ENCODE results near the gene KIF9. TPM values are rescaled to one million over a fixed set of nuclear protein-coding genes. Genes with fewer than 3 reads are reported as not detected.

Gene KIF9
- total and polyA plus RNA-seq, 5 experiments from 2014 or later, result 2.5 to 10.2 (median 3.7) TPM

DNA sequence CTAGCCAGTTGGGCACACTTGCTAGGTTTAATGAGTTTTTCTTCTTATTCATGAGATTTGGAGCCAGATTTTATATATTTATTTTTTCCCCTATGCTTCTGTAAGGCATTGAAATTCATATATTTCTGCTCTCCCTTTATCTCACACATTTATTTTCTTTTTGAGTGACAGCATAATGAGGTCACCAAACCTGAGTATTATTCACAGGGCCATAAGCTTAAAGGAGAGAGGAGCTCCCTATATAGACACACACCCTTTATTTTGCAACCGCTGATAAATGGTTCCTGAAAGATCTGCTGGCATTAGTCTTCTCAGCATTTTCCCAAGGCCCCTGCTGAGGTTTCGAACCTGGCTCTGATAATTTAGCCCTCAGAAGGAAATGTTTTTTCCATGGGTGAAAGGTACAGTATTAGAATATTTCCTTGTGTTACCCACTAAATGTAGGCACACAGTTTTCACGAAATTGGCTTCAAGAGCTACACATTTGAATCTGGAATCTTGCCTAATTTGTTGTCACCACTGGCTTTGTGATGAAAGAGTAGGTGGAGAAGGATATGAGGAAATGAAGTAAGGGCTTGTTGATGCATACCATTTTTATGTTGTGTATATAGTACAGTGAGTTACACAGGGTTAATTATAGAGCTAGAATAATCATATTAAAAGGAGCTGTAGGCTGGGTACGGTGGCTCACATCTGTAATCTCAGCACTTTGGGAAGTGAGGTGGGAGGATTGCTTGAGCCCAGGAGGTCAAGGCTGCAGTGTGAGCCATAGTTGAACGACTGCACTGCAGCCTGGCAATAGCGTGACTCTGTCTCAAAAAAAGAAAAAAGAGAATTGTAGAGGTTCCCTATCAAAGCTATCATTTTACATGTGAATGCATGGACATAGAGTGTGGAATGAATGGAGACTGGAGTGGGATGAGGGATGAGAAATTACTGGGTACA lies 6.6 kb upstream of the KIF9 start:
- H3K4me3 Mint-ChIP-seq, result no peak overlapping the region
- no peak for ATAC-seq
- peaks cover 0 to 44% (median 8%) of the 10 kb centered on the region in 3 donors for H3K36me3 Mint-ChIP-seq
- H3K9me3 Mint-ChIP-seq, result no peaks in the 10 kb centered on the region
- H3K4me1 Mint-ChIP-seq, result peaks cover 18 to 69% (median 55%) of the 10 kb centered on the region in 4 donors
- no peak for DNase-seq
- POLR2A ChIA-PET, result no interaction called here
- no peaks in the 10 kb centered on the region for H3K27me3 Mint-ChIP-seq
- H3K27ac Mint-ChIP-seq, result no peak overlapping the region

DNA sequence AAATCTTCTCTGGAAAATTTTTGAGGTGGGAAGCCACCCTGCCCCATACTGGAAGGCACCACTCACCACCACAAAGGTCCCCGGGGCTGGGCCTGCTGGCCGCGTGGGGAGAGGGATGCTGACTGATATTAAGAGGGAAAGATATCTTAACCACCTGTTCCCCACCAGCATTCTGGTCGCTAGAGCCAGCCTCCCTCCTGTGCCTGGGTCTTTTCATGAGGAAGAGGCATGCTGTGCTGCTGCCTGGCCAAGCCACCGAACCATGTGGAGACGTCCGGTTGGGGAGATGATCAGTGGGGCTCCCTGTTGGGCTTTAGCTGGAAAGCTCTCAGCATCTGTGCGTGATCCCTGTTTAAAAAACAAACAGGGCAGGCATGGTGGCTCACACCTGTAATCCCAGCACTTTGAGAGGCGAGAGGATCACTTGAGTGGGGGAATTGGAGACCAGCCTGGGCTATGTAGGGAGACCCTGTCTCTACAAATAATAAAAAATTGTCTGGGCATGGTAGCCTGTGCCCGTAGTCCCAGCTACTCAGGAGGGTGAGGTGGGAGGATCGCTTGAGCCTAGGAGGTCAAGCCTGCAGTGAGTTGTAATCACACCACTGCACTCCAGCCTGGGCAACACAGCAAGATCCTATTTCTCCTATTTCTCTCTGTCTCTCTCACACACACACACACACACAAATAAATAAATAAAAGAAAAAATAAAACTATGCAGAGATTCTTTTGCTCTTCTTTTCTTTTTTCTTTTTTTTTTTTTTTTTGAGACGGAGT lies 1.2 kb upstream of the KIF9 start:
- no peaks in the 10 kb centered on the region for H3K9me3 Mint-ChIP-seq
- peaks cover 0 to 18% (median 0%) of the 10 kb centered on the region in 3 donors for H3K36me3 Mint-ChIP-seq
- peaks cover 0 to 3% (median 0%) of the 10 kb centered on the region in 5 donors for H3K27me3 Mint-ChIP-seq
- ATAC-seq, result no peak
- POLR2A ChIA-PET, result interaction anchor here (0.7 to 3.5 kb wide), 5 partner anchors 22 to 1318 kb away, joined by 3 to 13 read pairs (median 3); partner anchors contain the start of gene SETD2
- H3K4me3 Mint-ChIP-seq, result peak overlapping the region; percentile 91 to 100 (median 98)
- peak in 1 of 10 donors; percentile 18 for DNase-seq
- H3K4me1 Mint-ChIP-seq, result peaks cover 27 to 61% (median 53%) of the 10 kb centered on the region in 4 donors
- peak overlapping the region; percentile 99 to 100 (median 99) for H3K27ac Mint-ChIP-seq

DNA sequence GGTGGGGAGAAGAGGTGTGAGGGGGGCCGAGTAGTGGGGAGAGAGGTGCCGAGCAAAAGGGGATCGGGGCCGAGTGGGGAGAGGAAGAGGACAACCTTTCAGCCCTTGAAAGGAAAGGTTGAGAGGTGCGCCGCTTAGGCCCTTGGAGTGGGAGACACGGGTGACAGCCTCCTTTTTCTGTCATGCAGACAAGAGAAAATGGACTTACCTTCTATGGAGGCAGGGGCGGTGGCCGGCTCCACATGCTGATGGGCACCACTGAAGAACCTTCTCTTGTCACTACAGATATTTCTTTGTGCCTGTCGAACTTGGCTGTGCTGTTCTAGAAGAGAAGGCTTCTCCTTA lies 566 bp upstream of the KIF9 start:
- DNase-seq (peak in 3 of 10 donors; percentile 10 to 30 (median 27)), ATAC-seq (peak in 1 of 2 donors; percentile 8)
- Mint-ChIP-seq H3K27me3 (peaks cover 0 to 3% (median 0%) of the 10 kb centered on the region in 5 donors), H3K36me3 (peaks cover 0 to 12% (median 0%) of the 10 kb centered on the region in 3 donors), H3K4me3 (peak overlapping the region; percentile 91 to 100 (median 98)), H3K27ac (peak overlapping the region; percentile 99 to 100 (median 99)), H3K4me1 (peaks cover 26 to 56% (median 51%) of the 10 kb centered on the region in 4 donors), H3K9me3 (no peaks in the 10 kb centered on the region)
- POLR2A ChIA-PET, result interaction anchor here (0.7 to 3.5 kb wide), 4 partner anchors 8 to 1317 kb away, joined by 3 to 13 read pairs (median 4); partner anchors contain the start of gene SETD2

DNA sequence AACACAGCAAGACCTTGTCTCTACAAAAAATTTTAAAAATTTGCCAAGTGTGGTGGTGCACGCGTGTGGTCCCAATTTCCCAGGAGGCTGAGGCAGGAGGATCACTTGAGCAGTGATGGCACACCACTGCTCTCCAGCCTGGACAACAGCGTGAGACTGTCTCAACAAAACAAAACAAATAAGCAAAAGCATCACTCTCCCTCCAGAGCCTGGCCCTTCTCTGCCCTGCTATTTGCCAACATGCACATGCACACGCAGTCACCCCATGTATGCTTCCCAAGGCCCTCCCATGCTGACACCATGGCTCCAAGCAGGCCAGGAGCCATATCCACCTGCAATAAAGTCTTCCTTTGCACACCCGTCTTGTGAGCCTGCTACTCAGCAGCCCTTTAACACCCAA lies 2.1 kb downstream of the KIF9 start:
- H3K4me3 Mint-ChIP-seq, result peak overlapping the region in 3 of 10 donors; percentile 11 to 63 (median 18)
- no peaks in the 10 kb centered on the region for H3K9me3 Mint-ChIP-seq
- POLR2A ChIA-PET, result no interaction called here
- peaks cover 0 to 3% (median 0%) of the 10 kb centered on the region in 5 donors for H3K27me3 Mint-ChIP-seq
- no peaks in the 10 kb centered on the region for H3K36me3 Mint-ChIP-seq
- H3K4me1 Mint-ChIP-seq, result peaks cover 21 to 38% (median 37%) of the 10 kb centered on the region in 4 donors
- ATAC-seq, result no peak
- DNase-seq, result peak in 1 of 10 donors; percentile 11
- H3K27ac Mint-ChIP-seq, result peak overlapping the region in 8 of 10 donors; percentile 25 to 100 (median 84)

DNA sequence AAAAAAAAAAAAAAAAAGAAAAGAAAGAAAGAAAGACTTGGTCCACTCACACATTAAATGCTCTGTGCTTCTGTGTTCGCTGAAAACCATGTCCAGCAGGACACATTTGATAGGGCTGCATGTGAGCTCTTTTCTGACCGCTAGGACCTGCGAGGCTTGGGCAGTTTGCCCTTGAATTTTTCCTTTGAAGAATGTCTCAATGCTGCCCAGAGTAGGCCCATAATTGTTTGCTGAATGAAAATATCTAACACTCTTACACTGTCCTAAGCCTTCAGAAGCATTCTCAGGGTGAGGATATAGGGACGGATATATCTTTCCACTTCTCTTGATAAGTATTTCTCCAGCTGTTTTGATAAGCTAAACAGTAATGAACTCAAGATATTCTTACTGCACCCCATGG lies 6.0 kb downstream of the KIF9 start:
- ATAC-seq (no peak), DNase-seq (no peak)
- no peak overlapping the region for H3K27ac Mint-ChIP-seq
- peaks cover 3 to 6% (median 5%) of the 10 kb centered on the region in 4 donors for H3K4me1 Mint-ChIP-seq
- no peaks in the 10 kb centered on the region for H3K36me3 Mint-ChIP-seq
- no peaks in the 10 kb centered on the region for H3K27me3 Mint-ChIP-seq
- no peaks in the 10 kb centered on the region for H3K9me3 Mint-ChIP-seq
- H3K4me3 Mint-ChIP-seq, result no peak overlapping the region
- POLR2A ChIA-PET, result no interaction called here

DNA sequence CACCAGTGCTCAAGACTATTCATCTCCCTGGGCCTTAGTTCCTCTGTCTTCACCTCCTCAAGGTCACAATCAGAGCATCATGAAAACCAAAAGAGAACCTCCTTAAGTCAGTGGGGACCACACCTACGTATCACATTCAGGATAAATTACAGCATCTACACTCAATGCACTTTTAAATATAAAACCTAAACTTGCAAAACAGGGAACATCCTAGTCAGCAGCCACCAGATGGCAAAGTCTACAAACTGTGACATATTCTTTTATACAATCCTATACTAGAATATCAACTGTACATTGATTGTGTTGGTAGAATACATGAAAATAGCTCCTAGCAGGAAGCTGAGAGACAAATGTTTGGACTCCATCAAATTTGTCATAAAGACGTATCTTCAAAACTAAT lies 7.9 kb downstream of the KIF9 start:
- no peak for ATAC-seq
- Mint-ChIP-seq H3K4me1 (no peaks in the 10 kb centered on the region), H3K9me3 (no peaks in the 10 kb centered on the region), H3K36me3 (no peaks in the 10 kb centered on the region), H3K27ac (no peak overlapping the region), H3K4me3 (no peak overlapping the region), H3K27me3 (no peaks in the 10 kb centered on the region)
- no peak for DNase-seq
- POLR2A ChIA-PET, result no interaction called here

DNA sequence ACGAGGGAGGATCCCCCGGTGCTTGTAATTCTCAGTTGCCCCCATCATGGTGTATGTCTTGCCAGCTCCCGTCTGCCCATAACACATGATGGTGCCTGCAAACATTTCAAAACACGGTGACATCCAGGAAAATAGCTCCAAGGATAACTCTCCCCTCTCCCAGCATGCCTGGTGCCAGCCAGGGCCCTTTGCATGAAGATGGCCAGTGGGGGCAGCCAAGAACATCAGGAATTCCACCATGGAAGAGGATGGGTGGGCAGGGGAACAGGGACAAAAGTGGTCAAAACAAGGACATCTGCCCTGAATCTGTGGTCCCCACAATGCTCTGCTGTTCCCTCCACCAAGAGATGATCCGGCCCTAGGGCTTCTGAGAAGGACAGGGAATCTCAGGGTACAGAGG lies 9.0 kb downstream of the KIF9 start:
- POLR2A ChIA-PET, result no interaction called here
- H3K27me3 Mint-ChIP-seq, result no peaks in the 10 kb centered on the region
- DNase-seq (no peak), ATAC-seq (no peak)
- H3K4me1 Mint-ChIP-seq, result no peaks in the 10 kb centered on the region
- H3K4me3 Mint-ChIP-seq, result no peak overlapping the region
- H3K9me3 Mint-ChIP-seq, result no peaks in the 10 kb centered on the region
- H3K27ac Mint-ChIP-seq, result no peak overlapping the region
- H3K36me3 Mint-ChIP-seq, result no peaks in the 10 kb centered on the region

DNA sequence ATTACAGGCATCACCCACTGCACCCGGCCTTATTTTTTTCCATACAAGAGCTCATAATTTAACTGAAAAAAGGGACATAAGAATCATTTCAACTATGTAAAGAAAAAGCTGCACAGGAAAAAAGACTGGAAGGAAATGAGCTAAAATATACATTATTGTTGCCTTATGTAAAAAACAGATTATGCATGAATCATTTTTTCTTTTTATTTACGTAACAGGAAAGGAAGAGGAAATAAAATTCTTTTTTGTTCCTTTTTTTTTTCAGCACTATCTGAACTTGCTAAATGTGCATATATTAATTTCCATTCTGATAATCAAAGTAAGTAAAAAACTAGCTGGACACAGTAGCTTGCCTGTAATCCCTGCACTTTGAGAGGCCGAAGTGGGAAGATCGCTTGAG lies 12.1 kb downstream of the KIF9 start:
- Mint-ChIP-seq H3K4me1 (peaks cover 3 to 9% (median 6%) of the 10 kb centered on the region in 4 donors), H3K4me3 (no peak overlapping the region), H3K27me3 (no peaks in the 10 kb centered on the region), H3K27ac (no peak overlapping the region), H3K9me3 (no peaks in the 10 kb centered on the region), H3K36me3 (no peaks in the 10 kb centered on the region)
- ATAC-seq (no peak), DNase-seq (no peak)
- POLR2A ChIA-PET, result interaction anchor here (0.7 kb wide), 1 partner anchor 21 kb away, joined by 4 read pairs; no protein-coding TSS in a partner anchor

DNA sequence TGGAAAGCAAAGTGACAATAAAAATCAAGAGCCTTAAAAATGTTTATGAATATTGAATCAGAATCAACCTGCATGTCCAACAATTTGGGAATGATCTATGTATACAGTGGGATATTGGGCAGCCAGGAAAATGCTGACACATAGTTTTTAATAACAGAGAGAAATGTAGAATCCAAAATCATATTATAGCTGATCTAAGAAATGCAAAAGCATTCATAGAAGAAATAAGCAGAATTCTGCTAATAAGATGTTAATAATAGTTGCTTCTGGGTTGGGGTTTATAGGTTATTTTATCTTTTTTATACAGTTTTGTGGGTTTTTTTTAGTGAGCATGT lies 15.1 kb downstream of the KIF9 start:
- no peaks in the 10 kb centered on the region for H3K27me3 Mint-ChIP-seq
- no peak for ATAC-seq
- H3K9me3 Mint-ChIP-seq, result no peaks in the 10 kb centered on the region
- no peaks in the 10 kb centered on the region for H3K36me3 Mint-ChIP-seq
- no peak overlapping the region for H3K27ac Mint-ChIP-seq
- H3K4me1 Mint-ChIP-seq, result peaks cover 3 to 9% (median 6%) of the 10 kb centered on the region in 4 donors
- POLR2A ChIA-PET, result no interaction called here
- H3K4me3 Mint-ChIP-seq, result no peak overlapping the region
- DNase-seq, result no peak

DNA sequence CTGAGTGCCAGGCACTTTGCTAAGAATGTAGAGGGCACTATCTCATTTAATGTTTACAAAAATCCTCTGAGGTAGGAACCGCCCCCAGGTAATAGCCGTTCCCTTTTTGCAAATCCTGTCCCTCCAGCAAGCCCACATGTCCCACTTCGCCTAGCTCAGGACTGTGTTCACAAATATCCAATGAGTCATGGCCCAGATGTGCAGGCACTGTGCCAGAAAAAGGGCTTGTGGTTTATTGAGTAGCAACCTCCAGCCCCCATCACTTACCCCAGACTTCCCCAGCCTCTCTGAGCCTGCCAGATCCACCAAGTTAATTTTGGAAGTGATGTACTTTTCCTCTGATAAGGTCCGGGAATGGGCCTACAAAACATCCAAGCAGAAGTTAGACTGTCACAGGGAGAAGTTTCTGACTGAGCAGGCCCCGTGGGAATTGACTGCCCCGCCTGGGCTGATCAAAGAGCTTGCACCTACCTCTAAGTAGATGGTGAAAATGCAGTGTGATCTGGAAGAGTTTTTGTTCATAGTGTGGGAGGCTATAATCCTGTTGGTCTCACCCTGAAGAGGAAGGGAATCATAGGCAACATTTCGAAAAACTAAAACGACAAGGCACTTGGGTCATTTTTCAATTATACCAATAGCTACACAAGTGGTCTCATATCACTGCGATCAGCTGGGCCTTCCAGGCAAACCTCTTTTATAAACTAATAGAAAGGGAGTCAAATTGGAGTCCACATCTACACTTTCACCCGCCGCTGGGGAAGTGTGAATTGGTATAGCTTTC lies 15.7 kb downstream of the KIF9 start:
- no peaks in the 10 kb centered on the region for H3K36me3 Mint-ChIP-seq
- DNase-seq (peak in 1 of 10 donors; percentile 42), ATAC-seq (peak; percentile 38 to 75)
- peaks cover 3 to 9% (median 6%) of the 10 kb centered on the region in 4 donors for H3K4me1 Mint-ChIP-seq
- POLR2A ChIA-PET, result interaction anchor here (0.6 kb wide), 1 partner anchor 124 kb away, joined by 3 read pairs; no protein-coding TSS in a partner anchor
- H3K27me3 Mint-ChIP-seq, result no peaks in the 10 kb centered on the region
- no peak overlapping the region for H3K4me3 Mint-ChIP-seq
- H3K9me3 Mint-ChIP-seq, result no peaks in the 10 kb centered on the region
- peak overlapping the region in 4 of 10 donors; percentile 11 to 29 (median 18) for H3K27ac Mint-ChIP-seq

DNA sequence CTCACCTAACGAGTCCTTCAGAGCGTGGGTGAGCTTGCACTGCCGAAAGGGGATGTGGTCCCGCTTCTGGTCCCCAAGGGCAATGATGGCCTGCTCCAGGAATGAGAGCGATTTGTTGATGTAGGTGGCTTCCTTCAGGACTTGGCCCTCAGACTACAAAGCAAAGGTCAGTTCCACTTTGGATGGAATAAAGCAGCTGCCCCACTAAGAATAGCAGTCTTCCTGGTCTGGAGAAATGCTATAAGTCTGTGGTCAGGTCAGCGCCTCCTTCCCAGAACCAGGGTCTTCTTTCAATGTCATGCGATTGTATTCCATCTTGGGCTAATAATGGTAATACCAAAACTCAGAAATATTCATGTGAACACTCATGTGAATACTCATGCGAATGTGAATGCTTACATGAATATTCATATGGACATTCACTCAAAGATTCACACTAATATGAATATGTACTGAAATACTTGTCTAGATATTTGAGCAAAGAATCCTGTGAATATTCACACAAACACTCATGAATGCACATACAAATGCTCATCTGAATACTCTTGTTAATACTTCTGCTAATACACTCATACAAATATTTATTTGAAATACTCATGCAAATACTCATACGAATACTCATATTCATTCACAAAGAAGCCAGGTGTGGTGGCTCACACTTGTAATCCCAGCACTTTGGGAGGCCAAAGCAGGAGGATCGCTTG lies 16.7 kb downstream of the KIF9 start:
- ATAC-seq (no peak), DNase-seq (no peak)
- Mint-ChIP-seq H3K27me3 (no peaks in the 10 kb centered on the region), H3K36me3 (no peaks in the 10 kb centered on the region), H3K27ac (no peak overlapping the region), H3K4me1 (peaks cover 3 to 9% (median 6%) of the 10 kb centered on the region in 4 donors), H3K9me3 (no peaks in the 10 kb centered on the region), H3K4me3 (no peak overlapping the region)
- POLR2A ChIA-PET, result no interaction called here

DNA sequence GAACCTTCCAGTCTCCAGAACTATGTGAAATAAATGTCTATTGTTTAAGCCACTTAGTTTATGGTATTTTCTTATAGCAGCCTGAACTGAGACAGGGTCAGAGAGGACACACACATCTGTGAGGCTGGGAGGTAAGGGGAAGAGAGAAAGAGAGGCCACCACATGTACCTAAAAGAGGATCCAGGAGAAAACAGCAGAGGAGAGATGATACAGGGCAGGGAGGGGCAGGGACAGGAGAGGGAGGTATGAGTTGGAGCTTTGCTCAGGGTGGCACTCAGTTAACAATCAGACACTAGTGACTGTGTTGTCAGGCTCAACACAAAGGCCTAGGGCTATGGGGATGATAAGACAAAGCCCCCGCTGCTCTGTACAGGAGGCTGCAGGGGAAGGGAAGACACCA lies 17.6 kb downstream of the KIF9 start:
- Mint-ChIP-seq H3K27me3 (no peaks in the 10 kb centered on the region), H3K4me3 (no peak overlapping the region), H3K27ac (no peak overlapping the region), H3K4me1 (peaks cover 3 to 9% (median 6%) of the 10 kb centered on the region in 4 donors), H3K9me3 (no peaks in the 10 kb centered on the region), H3K36me3 (no peaks in the 10 kb centered on the region)
- DNase-seq, result no peak
- POLR2A ChIA-PET, result no interaction called here
- ATAC-seq, result no peak
